ENCODE measurements around the gene SPRING1. TPM values are rescaled to one million over a fixed set of nuclear protein-coding genes. Genes with fewer than 3 reads are reported as not detected.

The SPRING1 gene
- total and polyA plus RNA-seq, 2 experiments from 2014 or later: 36.0 to 95.2 TPM

- H3K4me3 ChIP-seq: no peak overlapping the region
- no peak for DNase-seq (ENCODE audit: low spot score)
- H3K4me1 ChIP-seq (ENCODE audit: insufficient read depth): no peaks in the 10 kb centered on the region
- H3K4me2 ChIP-seq: no peak overlapping the region
- H3K9me2 ChIP-seq (replicated peaks; ENCODE audit: insufficient read depth): no peaks in the 10 kb centered on the region
- no peaks in the 10 kb centered on the region for H3K9me3 ChIP-seq (ENCODE audit: low read depth)
- H2AFZ ChIP-seq: no peak overlapping the region
- 92% methylated on average over 9 of the region's 9 CpGs for WGBS (ENCODE audit: low lambda C conversion rate, missing lambda C conversion rate)
- peaks cover 10% of the 10 kb centered on the region for H3K27me3 ChIP-seq
- H3K27ac ChIP-seq: no peak overlapping the region
- H3K79me2 ChIP-seq: no peaks in the 10 kb centered on the region
- no peaks in the 10 kb centered on the region for H4K20me1 ChIP-seq (ENCODE audit: insufficient read depth, poor library complexity, severe bottlenecking)
- TF ChIP-seq EZH2 (IDR thresholded peaks at IDR 0.05; ENCODE audit: borderline replicate concordance) (no peak), EZH2phosphoT487 (IDR thresholded peaks at IDR 0.05; ENCODE audit: low read depth, severe bottlenecking, unreplicated experiment) (no peak), CTCF (IDR thresholded peaks at IDR 0.05; ENCODE audit: poor library complexity) (no peak)
- H3K36me3 ChIP-seq (replicated peaks; ENCODE audit: insufficient read depth, low read depth): no peaks in the 10 kb centered on the region
Measured at GRCh38 chr12:116707751-116708150, 30.1 kb downstream of the SPRING1 start.

- TF ChIP-seq CTCF (IDR thresholded peaks at IDR 0.05; ENCODE audit: poor library complexity) (peak; percentile 99), EZH2phosphoT487 (IDR thresholded peaks at IDR 0.05; ENCODE audit: low read depth, severe bottlenecking, unreplicated experiment) (no peak), EZH2 (IDR thresholded peaks at IDR 0.05; ENCODE audit: borderline replicate concordance) (no peak)
- Histone ChIP-seq H3K27ac (no peak overlapping the region), H3K79me2 (no peaks in the 10 kb centered on the region), H3K9me2 (replicated peaks; ENCODE audit: insufficient read depth) (no peaks in the 10 kb centered on the region), H2AFZ (no peak overlapping the region), H3K9me3 (ENCODE audit: low read depth) (no peaks in the 10 kb centered on the region), H3K36me3 (replicated peaks; ENCODE audit: insufficient read depth, low read depth) (no peaks in the 10 kb centered on the region), H3K4me3 (no peak overlapping the region), H4K20me1 (ENCODE audit: insufficient read depth, poor library complexity, severe bottlenecking) (no peaks in the 10 kb centered on the region), H3K4me1 (ENCODE audit: insufficient read depth) (peaks cover 8% of the 10 kb centered on the region), H3K4me2 (no peak overlapping the region), H3K27me3 (no peaks in the 10 kb centered on the region)
- peak; percentile 81 for DNase-seq (ENCODE audit: low spot score)
- 23% methylated on average over 12 of the region's 12 CpGs for WGBS (ENCODE audit: low lambda C conversion rate, missing lambda C conversion rate)
Measured at GRCh38 chr12:116703214-116703795, 34.6 kb downstream of the SPRING1 start.

- Histone ChIP-seq H3K36me3 (replicated peaks; ENCODE audit: insufficient read depth, low read depth) (no peaks in the 10 kb centered on the region), H2AFZ (no peak overlapping the region), H4K20me1 (ENCODE audit: insufficient read depth, poor library complexity, severe bottlenecking) (no peaks in the 10 kb centered on the region), H3K9me2 (replicated peaks; ENCODE audit: insufficient read depth) (no peaks in the 10 kb centered on the region), H3K4me1 (ENCODE audit: insufficient read depth) (peaks cover 9% of the 10 kb centered on the region), H3K9me3 (ENCODE audit: low read depth) (no peaks in the 10 kb centered on the region), H3K4me3 (no peak overlapping the region), H3K27me3 (no peaks in the 10 kb centered on the region), H3K4me2 (no peak overlapping the region), H3K27ac (no peak overlapping the region), H3K79me2 (no peaks in the 10 kb centered on the region)
- WGBS (ENCODE audit: low lambda C conversion rate, missing lambda C conversion rate): 93% methylated on average over 4 of the region's 4 CpGs
- no peak for DNase-seq (ENCODE audit: low spot score)
- TF ChIP-seq EZH2 (IDR thresholded peaks at IDR 0.05; ENCODE audit: borderline replicate concordance) (no peak), EZH2phosphoT487 (IDR thresholded peaks at IDR 0.05; ENCODE audit: low read depth, severe bottlenecking, unreplicated experiment) (no peak), CTCF (IDR thresholded peaks at IDR 0.05; ENCODE audit: poor library complexity) (no peak)
Measured at GRCh38 chr12:116701432-116701831, 36.4 kb downstream of the SPRING1 start.

Measured in hepatocyte (in vitro differentiated cells).